ENCODE measurements around the gene PTP4A1. TPM values are rescaled to one million over a fixed set of nuclear protein-coding genes. Genes with fewer than 3 reads are reported as not detected.
A peak's percentile ranks its signal among the peaks of the same experiment; 100 is the strongest.

PTP4A1 gene
- total and polyA plus RNA-seq, 2 donors from 2014 or later: 16.5 to 43.7 TPM

GRCh38 chr6:63572747-63573075 is 431 bp downstream of the PTP4A1 start:
- H3K27me3 ChIP-seq (ENCODE audit: control insufficient read depth, insufficient read depth, low read length): no peaks in the 10 kb centered on the region
- peak overlapping the region; percentile 99 for H3K27ac ChIP-seq (ENCODE audit: low read depth in 2 of 2, low read length in 2 of 2)
- H3K4me1 ChIP-seq (ENCODE audit: control insufficient read depth in 2 of 3, insufficient read depth in 2 of 3, low read depth in 1 of 3, low read length in 3 of 3): peaks cover 5 to 16% (median 6%) of the 10 kb centered on the region in 3 donors
- peak overlapping the region; percentile 65 to 89 (median 75) for H3K4me3 ChIP-seq (ENCODE audit: low read length in 3 of 3)
- peak in 1 of 5 donors; percentile 14 for DNase-seq
- no peak for FAIRE-seq
- H3K9me3 ChIP-seq (ENCODE audit: control insufficient read depth in 2 of 3, insufficient read depth in 1 of 3, low read length in 3 of 3): no peaks in the 10 kb centered on the region
- H3K36me3 ChIP-seq (ENCODE audit: control insufficient read depth in 2 of 3, insufficient read depth in 3 of 3, low read length in 3 of 3): peaks cover 0 to 13% (median 0%) of the 10 kb centered on the region in 3 donors
- peak overlapping the region; percentile 65 to 95 (median 88) for H3K9ac ChIP-seq (ENCODE audit: low read length in 3 of 3)
- no peak for TF ChIP-seq CTCF (IDR thresholded peaks at IDR 0.05; ENCODE audit: borderline replicate concordance, extremely low read depth, insufficient read depth)
- intact Hi-C loops (cut with DNase I): no loop called here

GRCh38 chr6:63573076-63573898 is 1.0 kb downstream of the PTP4A1 start:
- DNase-seq (peak; percentile 86 to 95 (median 93)), FAIRE-seq (no peak)
- peak overlapping the region; percentile 69 to 95 (median 88) for H3K9ac ChIP-seq (ENCODE audit: low read length in 3 of 3)
- intact Hi-C loops (cut with DNase I): no loop called here
- H3K9me3 ChIP-seq (ENCODE audit: control insufficient read depth in 2 of 3, insufficient read depth in 1 of 3, low read length in 3 of 3): no peaks in the 10 kb centered on the region
- peak overlapping the region; percentile 53 to 89 (median 55) for H3K4me3 ChIP-seq (ENCODE audit: low read length in 3 of 3)
- no peaks in the 10 kb centered on the region for H3K27me3 ChIP-seq (ENCODE audit: control insufficient read depth, insufficient read depth, low read length)
- peak overlapping the region; percentile 99 for H3K27ac ChIP-seq (ENCODE audit: low read depth in 2 of 2, low read length in 2 of 2)
- peaks cover 5 to 16% (median 6%) of the 10 kb centered on the region in 3 donors for H3K4me1 ChIP-seq (ENCODE audit: control insufficient read depth in 2 of 3, insufficient read depth in 2 of 3, low read depth in 1 of 3, low read length in 3 of 3)
- H3K36me3 ChIP-seq (ENCODE audit: control insufficient read depth in 2 of 3, insufficient read depth in 3 of 3, low read length in 3 of 3): peaks cover 0 to 18% (median 2%) of the 10 kb centered on the region in 3 donors
- TF ChIP-seq CTCF (IDR thresholded peaks at IDR 0.05; ENCODE audit: borderline replicate concordance, extremely low read depth, insufficient read depth): no peak

- peak overlapping the region; percentile 99 for H3K27ac ChIP-seq (ENCODE audit: low read depth in 2 of 2, low read length in 2 of 2)
- peaks cover 5 to 16% (median 6%) of the 10 kb centered on the region in 3 donors for H3K4me1 ChIP-seq (ENCODE audit: control insufficient read depth in 2 of 3, insufficient read depth in 2 of 3, low read depth in 1 of 3, low read length in 3 of 3)
- peaks cover 0 to 19% (median 3%) of the 10 kb centered on the region in 3 donors for H3K36me3 ChIP-seq (ENCODE audit: control insufficient read depth in 2 of 3, insufficient read depth in 3 of 3, low read length in 3 of 3)
- no peaks in the 10 kb centered on the region for H3K9me3 ChIP-seq (ENCODE audit: control insufficient read depth in 2 of 3, insufficient read depth in 1 of 3, low read length in 3 of 3)
- H3K9ac ChIP-seq (ENCODE audit: low read length in 3 of 3): peak overlapping the region; percentile 13 to 88 (median 69)
- peak overlapping the region; percentile 53 to 89 (median 55) for H3K4me3 ChIP-seq (ENCODE audit: low read length in 3 of 3)
- H3K27me3 ChIP-seq (ENCODE audit: control insufficient read depth, insufficient read depth, low read length): no peaks in the 10 kb centered on the region
- FAIRE-seq (no peak), DNase-seq (peak in 4 of 5 donors; percentile 27 to 75 (median 54))
- intact Hi-C loops (cut with DNase I): no loop called here
- TF ChIP-seq CTCF (IDR thresholded peaks at IDR 0.05; ENCODE audit: borderline replicate concordance, extremely low read depth, insufficient read depth): peak; percentile 36
Measured at GRCh38 chr6:63573899-63574553, 1.7 kb downstream of the PTP4A1 start.
